ENCODE results near the gene PPP2R3A.
A peak's percentile ranks its signal among the peaks of the same experiment; 100 is the strongest.

The PPP2R3A gene

GRCh38 chr3:136021803-136022202 is 56.3 kb downstream of the PPP2R3A start:
- no peak for DNase-seq

- DNase-seq: no peak
These were observed 57.2 kb downstream of the PPP2R3A start for GRCh38 chr3:136022529-136023263.

- DNase-seq: no peak
These were observed 57.9 kb downstream of the PPP2R3A start for GRCh38 chr3:136023264-136023978.

GRCh38 chr3:136036306-136036705 is 70.8 kb downstream of the PPP2R3A start:
- no peak for DNase-seq

- no peak for DNase-seq
These were observed 73.1 kb downstream of the PPP2R3A start for GRCh38 chr3:136038668-136039067.

GRCh38 chr3:136042608-136043221 is 77.2 kb downstream of the PPP2R3A start:
- no peak for DNase-seq

- DNase-seq: no peak
These were observed 79.6 kb downstream of the PPP2R3A start for GRCh38 chr3:136044980-136045745.

GRCh38 chr3:136048068-136048467 is 82.5 kb downstream of the PPP2R3A start:
- DNase-seq: no peak

GRCh38 chr3:136050250-136050649 is 84.7 kb downstream of the PPP2R3A start:
- no peak for DNase-seq

GRCh38 chr3:136055491-136055890 is 90.0 kb downstream of the PPP2R3A start:
- no peak for DNase-seq

- no peak for DNase-seq
These were observed 101.7 kb downstream of the PPP2R3A start for GRCh38 chr3:136067211-136067610.

- DNase-seq: no peak
These were observed 103.2 kb downstream of the PPP2R3A start for GRCh38 chr3:136068708-136069107.

- no peak for DNase-seq
These were observed 104.4 kb downstream of the PPP2R3A start for GRCh38 chr3:136069933-136070332.

GRCh38 chr3:136070334-136070733 is 104.8 kb downstream of the PPP2R3A start:
- no peak for DNase-seq

- no peak for DNase-seq
These were observed 105.7 kb downstream of the PPP2R3A start for GRCh38 chr3:136070953-136071949.

- no peak for DNase-seq
These were observed 109.1 kb downstream of the PPP2R3A start for GRCh38 chr3:136074546-136075170.

GRCh38 chr3:136075218-136075808 is 109.8 kb downstream of the PPP2R3A start:
- peak; percentile 12 for DNase-seq

GRCh38 chr3:136075811-136076210 is 110.3 kb downstream of the PPP2R3A start:
- DNase-seq: no peak

- no peak for DNase-seq
These were observed 113.2 kb downstream of the PPP2R3A start for GRCh38 chr3:136078421-136079364.
